Neuronal stem cell (in vitro differentiated cells): ENCODE measurements around the gene UNC5B.

Source experiments
- DNase-seq: peaks from one replicate; pipeline ENCODE4 v3.0.0-alpha.2; 2013; ENCODE audit warnings: low spot score
- H2AFZ ChIP-seq: one replicate; pipeline ENCODE4 v1.6.1; 2013; ENCODE audit warnings: mild to moderate bottlenecking, low read length, inconsistent platforms
- H2AK5ac ChIP-seq: 2 replicates; pipeline ENCODE4 v1.6.1; 2013; ENCODE audit warnings: low read depth, mild to moderate bottlenecking, inconsistent platforms, low read length, moderate library complexity, mixed read lengths
- H2BK120ac ChIP-seq: 2 replicates; pipeline ENCODE4 v1.6.1; 2013; ENCODE audit warnings: low read depth, mild to moderate bottlenecking, inconsistent platforms, low read length, moderate library complexity, mixed read lengths
- H2BK12ac ChIP-seq: one replicate; pipeline ENCODE4 v1.6.1; 2013; ENCODE audit warnings: low read length, inconsistent platforms
- H2BK15ac ChIP-seq: 2 replicates; pipeline ENCODE4 v1.6.1; 2013; ENCODE audit warnings: mild to moderate bottlenecking, low read length, inconsistent platforms, mixed read lengths
- H2BK5ac ChIP-seq: one replicate; pipeline ENCODE4 v1.6.1; 2013; ENCODE audit warnings: inconsistent platforms, mild to moderate bottlenecking, low read length, moderate library complexity
- H3K14ac ChIP-seq: one replicate; pipeline ENCODE4 v1.6.1; 2013; ENCODE audit warnings: low read length, inconsistent platforms
- H3K18ac ChIP-seq: 2 replicates; pipeline ENCODE4 v1.6.1; 2013; ENCODE audit warnings: low read length, inconsistent platforms
- H3K23ac ChIP-seq: 2 replicates; pipeline ENCODE4 v1.6.1; 2013; ENCODE audit warnings: low read depth, mild to moderate bottlenecking, mixed read lengths, low read length, inconsistent platforms; ENCODE audit not compliant: poor library complexity
- H3K27ac ChIP-seq: replicated peaks from 3 replicates; pipeline ENCODE4 v1.5.1; 2013; ENCODE audit warnings: low read length, inconsistent platforms
- H3K27me3 ChIP-seq, 3 experiments: 2 replicates each; pipeline ENCODE4 v1.6.1; 2013; ENCODE audit warnings: low read length in 3 of 3, mild to moderate bottlenecking in 2 of 3, inconsistent platforms in 1 of 3, low read depth in 1 of 3, mixed read lengths in 1 of 3, moderate library complexity in 1 of 3; ENCODE audit not compliant: control insufficient read depth in 3 of 3, insufficient read depth in 3 of 3
- H3K36me3 ChIP-seq, 2 donors: replicated peaks in 1 of 2; 2 replicates each; pipeline ENCODE4 v1.6.1; 2013; ENCODE audit warnings: low read length in 2 of 2; ENCODE audit not compliant: control insufficient read depth in 2 of 2, insufficient read depth in 2 of 2
- H3K4ac ChIP-seq: 2 replicates; pipeline ENCODE4 v1.6.1; 2013; ENCODE audit warnings: inconsistent platforms, mild to moderate bottlenecking, low read length, moderate library complexity
- H3K4me1 ChIP-seq, 2 donors: 1 replicate in 1 of 2; 2 replicates in 1 of 2; pipeline ENCODE4 v1.6.1; 2013; ENCODE audit warnings: low read length in 2 of 2, low read depth in 1 of 2; ENCODE audit not compliant: control insufficient read depth in 2 of 2, insufficient read depth in 1 of 2
- H3K4me2 ChIP-seq: one replicate; pipeline ENCODE4 v1.6.1; 2013; ENCODE audit warnings: mild to moderate bottlenecking, low read length, inconsistent platforms; ENCODE audit not compliant: insufficient read depth, poor library complexity, severe bottlenecking
- H3K4me3 ChIP-seq, 2 donors: 2 replicates each; pipeline ENCODE4 v1.5.1; 2013; ENCODE audit warnings: low read length in 2 of 2, mild to moderate bottlenecking in 2 of 2, inconsistent platforms in 1 of 2, moderate library complexity in 1 of 2
- H3K79me1 ChIP-seq: one replicate; pipeline ENCODE4 v1.6.1; 2013; ENCODE audit warnings: low read depth, mild to moderate bottlenecking, inconsistent platforms, low read length, moderate library complexity
- H3K9ac ChIP-seq: one replicate; pipeline ENCODE4 v1.6.1; 2013; ENCODE audit warnings: mild to moderate bottlenecking, low read depth, low read length, inconsistent platforms; ENCODE audit not compliant: poor library complexity
- H3K9me3 ChIP-seq, 2 donors: replicated peaks in 1 of 2; 2 replicates each; pipeline versions ENCODE3 to v1.6.1; 2013; ENCODE audit warnings: low read length in 2 of 2, mild to moderate bottlenecking in 2 of 2, inconsistent platforms in 1 of 2, low read depth in 1 of 2, mixed read lengths in 1 of 2, moderate library complexity in 1 of 2; ENCODE audit not compliant: control insufficient read depth in 2 of 2, insufficient read depth in 1 of 2
- H4K8ac ChIP-seq: one replicate; pipeline ENCODE4 v1.6.1; 2013; ENCODE audit warnings: low read depth, mild to moderate bottlenecking, inconsistent platforms, low read length, moderate library complexity
- H4K91ac ChIP-seq: one replicate; pipeline ENCODE4 v1.6.1; 2013; ENCODE audit warnings: low read length, low read depth, mild to moderate bottlenecking, inconsistent platforms; ENCODE audit not compliant: poor library complexity
- WGBS, 2 donors: extraction: QIAGEN DNeasy Blood & Tissue Kit; methylation state at CpG; one replicate each; pipeline ENCODE4 v1.1.7; 2013; ENCODE audit warnings: missing lambda C conversion rate in 2 of 2, mixed read lengths in 1 of 2; ENCODE audit not compliant: insufficient read length in 2 of 2, insufficient replicate concordance in 1 of 2; ENCODE audit errors: extremely low coverage in 2 of 2; 5-methylcytosine and 5-hydroxymethylcytosine counted together

The UNC5B gene

GRCh38 chr10:71306979-71307378, 94.6 kb downstream of the UNC5B start:
- Histone ChIP-seq H2BK120ac (no peak overlapping the region), H3K79me1 (no peaks in the 10 kb centered on the region), H3K4me1 (no peaks in the 10 kb centered on the region), H4K8ac (no peak overlapping the region), H2BK5ac (no peak overlapping the region), H4K91ac (no peak overlapping the region), H3K23ac (no peak overlapping the region), H2BK12ac (no peak overlapping the region), H3K9me3 (no peaks in the 10 kb centered on the region), H3K27ac (no peak overlapping the region), H3K4me3 (no peak overlapping the region), H3K36me3 (no peaks in the 10 kb centered on the region), H3K14ac (no peak overlapping the region), H2AFZ (no peak overlapping the region), H3K27me3 (peaks cover 0 to 16% (median 0%) of the 10 kb centered on the region in 3 experiments), H3K9ac (no peak overlapping the region), H3K4ac (no peak overlapping the region), H3K18ac (peak overlapping the region; percentile 77), H2AK5ac (peak overlapping the region; percentile 57), H3K4me2 (no peak overlapping the region), H2BK15ac (no peak overlapping the region)
- no CpG with 5 or more reads among the region's 3 CpGs for WGBS, 2 donors
- no peak for DNase-seq

GRCh38 chr10:71307469-71308085, 95.2 kb downstream of the UNC5B start:
- no peaks in the 10 kb centered on the region for H3K4me1 ChIP-seq
- H2BK15ac ChIP-seq, result no peak overlapping the region
- H3K27me3 ChIP-seq, result peaks cover 0 to 16% (median 0%) of the 10 kb centered on the region in 3 experiments
- H3K27ac ChIP-seq, result no peak overlapping the region
- no peak overlapping the region for H4K8ac ChIP-seq
- peak overlapping the region; percentile 77 for H3K18ac ChIP-seq
- H3K9me3 ChIP-seq, result no peaks in the 10 kb centered on the region
- no peak overlapping the region for H2BK5ac ChIP-seq
- no peak overlapping the region for H3K4ac ChIP-seq
- no peaks in the 10 kb centered on the region for H3K36me3 ChIP-seq
- H3K4me2 ChIP-seq, result no peak overlapping the region
- WGBS, 2 donors, result no CpG with 5 or more reads among the region's 8 CpGs
- no peak overlapping the region for H2BK12ac ChIP-seq
- H3K14ac ChIP-seq, result no peak overlapping the region
- H3K23ac ChIP-seq, result no peak overlapping the region
- H2AK5ac ChIP-seq, result peak overlapping the region; percentile 57
- H2BK120ac ChIP-seq, result no peak overlapping the region
- H3K79me1 ChIP-seq, result no peaks in the 10 kb centered on the region
- H2AFZ ChIP-seq, result no peak overlapping the region
- no peak overlapping the region for H3K4me3 ChIP-seq
- no peak overlapping the region for H4K91ac ChIP-seq
- no peak overlapping the region for H3K9ac ChIP-seq
- DNase-seq, result no peak

GRCh38 chr10:71308244-71308643, 95.9 kb downstream of the UNC5B start:
- WGBS, 2 donors, result no CpG with 5 or more reads among the region's 2 CpGs
- Histone ChIP-seq H3K27ac (no peak overlapping the region), H2BK5ac (no peak overlapping the region), H3K4me3 (no peak overlapping the region), H4K91ac (no peak overlapping the region), H3K4ac (no peak overlapping the region), H2AK5ac (peak overlapping the region; percentile 8), H2AFZ (no peak overlapping the region), H4K8ac (no peak overlapping the region), H3K23ac (no peak overlapping the region), H3K36me3 (no peaks in the 10 kb centered on the region), H3K4me2 (no peak overlapping the region), H3K18ac (peak overlapping the region; percentile 51), H3K14ac (no peak overlapping the region), H2BK120ac (no peak overlapping the region), H2BK15ac (no peak overlapping the region), H3K9me3 (no peaks in the 10 kb centered on the region), H2BK12ac (no peak overlapping the region), H3K9ac (no peak overlapping the region), H3K79me1 (no peaks in the 10 kb centered on the region), H3K27me3 (peaks cover 0 to 17% (median 0%) of the 10 kb centered on the region in 3 experiments), H3K4me1 (no peaks in the 10 kb centered on the region)
- DNase-seq, result no peak

- H3K9ac ChIP-seq, result no peak overlapping the region
- H3K4ac ChIP-seq, result no peak overlapping the region
- no peak overlapping the region for H3K27ac ChIP-seq
- no peaks in the 10 kb centered on the region for H3K4me1 ChIP-seq
- no peak overlapping the region for H3K4me2 ChIP-seq
- no peaks in the 10 kb centered on the region for H3K79me1 ChIP-seq
- H3K27me3 ChIP-seq, result peaks cover 0 to 22% (median 0%) of the 10 kb centered on the region in 3 experiments
- H4K8ac ChIP-seq, result no peak overlapping the region
- H2AK5ac ChIP-seq, result no peak overlapping the region
- H3K36me3 ChIP-seq, result no peaks in the 10 kb centered on the region
- no peak overlapping the region for H2BK120ac ChIP-seq
- H3K14ac ChIP-seq, result no peak overlapping the region
- H2BK5ac ChIP-seq, result no peak overlapping the region
- H2AFZ ChIP-seq, result no peak overlapping the region
- no peak overlapping the region for H3K23ac ChIP-seq
- DNase-seq, result no peak
- H2BK12ac ChIP-seq, result no peak overlapping the region
- no peak overlapping the region for H3K18ac ChIP-seq
- no peak overlapping the region for H2BK15ac ChIP-seq
- H3K4me3 ChIP-seq, result no peak overlapping the region
- no peaks in the 10 kb centered on the region for H3K9me3 ChIP-seq
- no CpG with 5 or more reads among the region's 3 CpGs for WGBS, 2 donors
- no peak overlapping the region for H4K91ac ChIP-seq
These were observed 96.6 kb downstream of the UNC5B start for GRCh38 chr10:71308985-71309384.
